ENCODE data around the gene LCN12. TPM values are rescaled to one million over a fixed set of nuclear protein-coding genes. Genes with fewer than 3 reads are reported as not detected.

Gene LCN12
- total RNA-seq, 1 donor from 2014 or later = not detected

DNA sequence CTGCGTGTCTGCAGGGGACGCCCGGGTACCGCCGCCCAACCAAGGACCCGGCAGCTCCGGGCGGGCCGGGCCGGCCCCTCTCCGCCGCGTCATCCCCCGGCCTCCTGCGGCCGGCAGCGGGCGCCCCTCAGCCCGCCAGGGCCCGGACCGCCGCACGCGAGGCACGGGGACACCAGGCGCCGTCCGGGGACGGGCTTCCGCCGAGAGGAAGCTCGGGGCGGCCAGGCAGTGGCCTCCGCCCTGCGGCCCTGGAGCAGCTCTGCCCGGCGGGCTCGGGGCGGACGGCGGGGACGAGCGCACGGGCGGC, 7.9 kb upstream of the LCN12 start:
- Histone ChIP-seq H4K20me1 (ENCODE audit: insufficient read depth, low read length) (peaks cover 36% of the 10 kb centered on the region), H3K4me1 (ENCODE audit: insufficient read depth, low read length) (peaks cover 9% of the 10 kb centered on the region), H3K79me2 (ENCODE audit: insufficient read depth, low read length) (peaks cover 47% of the 10 kb centered on the region), H3K36me3 (ENCODE audit: insufficient read depth, low read length) (no peaks in the 10 kb centered on the region), H3K4me3 (ENCODE audit: insufficient read depth, low read depth, low read length) (peak overlapping the region; percentile 80), H3K9me3 (ENCODE audit: insufficient read depth, low read depth, low read length) (no peaks in the 10 kb centered on the region), H3K4me2 (ENCODE audit: low read length) (peak overlapping the region; percentile 94), H3K27ac (ENCODE audit: low read depth, low read length) (peak overlapping the region; percentile 68), H3K27me3 (ENCODE audit: insufficient read depth, low read length) (no peaks in the 10 kb centered on the region), H2AFZ (ENCODE audit: low read depth, low read length) (peak overlapping the region; percentile 60), H3K9ac (ENCODE audit: low read length) (peak overlapping the region; percentile 87)
- Mint-ChIP-seq H3K27ac (ENCODE audit: unreplicated experiment) (no peak overlapping the region), H3K9me3 (ENCODE audit: unreplicated experiment) (no peaks in the 10 kb centered on the region), H3K4me1 (ENCODE audit: low read depth, unreplicated experiment) (no peaks in the 10 kb centered on the region), H3K27me3 (ENCODE audit: low read depth, unreplicated experiment) (no peaks in the 10 kb centered on the region), H3K36me3 (ENCODE audit: low read depth, unreplicated experiment) (no peaks in the 10 kb centered on the region), H3K4me3 (ENCODE audit: unreplicated experiment) (no peak overlapping the region)
- DNase-seq (ENCODE audit: low read depth) = peak; percentile 17
- TF ChIP-seq, protein P1, sequence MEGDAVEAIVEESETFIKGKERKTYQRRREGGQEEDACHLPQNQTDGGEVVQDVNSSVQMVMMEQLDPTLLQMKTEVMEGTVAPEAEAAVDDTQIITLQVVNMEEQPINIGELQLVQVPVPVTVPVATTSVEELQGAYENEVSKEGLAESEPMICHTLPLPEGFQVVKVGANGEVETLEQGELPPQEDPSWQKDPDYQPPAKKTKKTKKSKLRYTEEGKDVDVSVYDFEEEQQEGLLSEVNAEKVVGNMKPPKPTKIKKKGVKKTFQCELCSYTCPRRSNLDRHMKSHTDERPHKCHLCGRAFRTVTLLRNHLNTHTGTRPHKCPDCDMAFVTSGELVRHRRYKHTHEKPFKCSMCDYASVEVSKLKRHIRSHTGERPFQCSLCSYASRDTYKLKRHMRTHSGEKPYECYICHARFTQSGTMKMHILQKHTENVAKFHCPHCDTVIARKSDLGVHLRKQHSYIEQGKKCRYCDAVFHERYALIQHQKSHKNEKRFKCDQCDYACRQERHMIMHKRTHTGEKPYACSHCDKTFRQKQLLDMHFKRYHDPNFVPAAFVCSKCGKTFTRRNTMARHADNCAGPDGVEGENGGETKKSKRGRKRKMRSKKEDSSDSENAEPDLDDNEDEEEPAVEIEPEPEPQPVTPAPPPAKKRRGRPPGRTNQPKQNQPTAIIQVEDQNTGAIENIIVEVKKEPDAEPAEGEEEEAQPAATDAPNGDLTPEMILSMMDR (IDR thresholded peaks at IDR 0.05; ENCODE audit: insufficient read depth, low read depth, low read length) = no peak
- TF ChIP-seq EZH2 (IDR thresholded peaks at IDR 0.05; ENCODE audit: insufficient read depth, low read length) = no peak
- no peak for FAIRE-seq

DNA sequence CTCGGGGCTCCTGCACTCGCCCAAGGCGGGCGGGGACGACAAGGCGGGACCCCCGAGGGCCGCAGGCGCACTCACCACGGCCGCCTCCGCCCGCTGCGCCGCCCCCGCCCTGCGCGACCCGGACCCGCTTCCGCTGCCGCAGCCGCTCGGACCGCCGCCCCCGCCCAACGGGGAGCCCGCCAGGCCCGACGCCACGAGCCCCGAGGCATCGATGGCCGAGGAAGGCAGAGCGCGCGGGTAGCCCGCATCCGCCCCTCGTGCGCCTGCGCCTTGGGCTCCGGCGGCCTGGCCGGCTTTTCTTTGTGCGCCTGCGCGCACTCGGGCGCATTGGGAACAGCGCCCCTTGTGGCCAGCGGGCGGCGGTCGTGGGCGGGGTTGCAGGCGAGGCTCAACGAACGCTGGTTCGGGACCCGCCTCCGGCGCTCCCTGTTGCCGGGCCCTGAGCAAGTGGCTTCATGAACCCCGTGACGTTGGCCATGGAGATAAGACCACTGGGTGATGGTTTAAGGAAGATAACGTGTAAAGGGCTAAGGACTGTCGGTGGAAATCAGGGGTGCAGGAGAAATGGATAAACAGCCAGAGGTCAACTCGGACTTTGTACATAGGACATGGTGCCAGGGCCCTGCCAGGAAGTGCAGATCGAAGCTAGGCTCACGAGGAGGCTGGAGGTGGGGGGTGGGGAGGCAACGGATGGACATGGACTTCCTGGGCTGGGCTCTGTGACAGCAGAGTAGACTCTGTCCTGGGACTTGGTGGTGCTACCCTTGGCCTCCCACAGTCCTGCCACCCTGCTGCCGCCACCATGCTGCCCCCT, 7.3 kb upstream of the LCN12 start, which contains the start of the genes C8G and FBXW5:
TSS of gene C8G (plus strand) at position 725 of the 814 bp plus-strand sequence. CDS start at position 803, 78 bp downstream.
TSS of gene FBXW5 (minus strand) at position 220 of the 814 bp plus-strand sequence. CDS start 655 bp downstream, outside the sequence.
- DNase-seq (ENCODE audit: low read depth) (peak; percentile 73), FAIRE-seq (no peak)
- peaks cover 46% of the 10 kb centered on the region for H3K79me2 ChIP-seq (ENCODE audit: insufficient read depth, low read length)

More for the DNA sequence above, 7.3 kb upstream of the LCN12 start, which contains the start of the genes C8G and FBXW5:
- TF ChIP-seq, protein P1 (IDR thresholded peaks at IDR 0.05; ENCODE audit: insufficient read depth, low read depth, low read length) = peak; percentile 67
- TF ChIP-seq EZH2 (IDR thresholded peaks at IDR 0.05; ENCODE audit: insufficient read depth, low read length) = no peak
- no peaks in the 10 kb centered on the region for H3K9me3 ChIP-seq (ENCODE audit: insufficient read depth, low read depth, low read length)
- peaks cover 9% of the 10 kb centered on the region for H3K4me1 ChIP-seq (ENCODE audit: insufficient read depth, low read length)
- H3K27ac Mint-ChIP-seq (ENCODE audit: unreplicated experiment) = no peak within 1 kb of the TSS
- H3K36me3 Mint-ChIP-seq (ENCODE audit: low read depth, unreplicated experiment) = no peaks in the 10 kb centered on the region
- H2AFZ ChIP-seq (ENCODE audit: low read depth, low read length) = peak within 1 kb of the TSS; percentile 60
- H3K36me3 ChIP-seq (ENCODE audit: insufficient read depth, low read length) = no peaks in the 10 kb centered on the region
- H4K20me1 ChIP-seq (ENCODE audit: insufficient read depth, low read length) = peaks cover 35% of the 10 kb centered on the region
- H3K4me1 Mint-ChIP-seq (ENCODE audit: low read depth, unreplicated experiment) = no peaks in the 10 kb centered on the region
- no peaks in the 10 kb centered on the region for H3K9me3 Mint-ChIP-seq (ENCODE audit: unreplicated experiment)
- H3K27me3 ChIP-seq (ENCODE audit: insufficient read depth, low read length) = no peaks in the 10 kb centered on the region
- H3K4me2 ChIP-seq (ENCODE audit: low read length) = peak within 1 kb of the TSS; percentile 94
- H3K4me3 ChIP-seq (ENCODE audit: insufficient read depth, low read depth, low read length) = peak within 1 kb of the TSS; percentile 80
- H3K27me3 Mint-ChIP-seq (ENCODE audit: low read depth, unreplicated experiment) = no peaks in the 10 kb centered on the region
- peak within 1 kb of the TSS; percentile 68 for H3K27ac ChIP-seq (ENCODE audit: low read depth, low read length)
- H3K4me3 Mint-ChIP-seq (ENCODE audit: unreplicated experiment) = peak within 1 kb of the TSS; percentile 81
- H3K9ac ChIP-seq (ENCODE audit: low read length) = peak within 1 kb of the TSS; percentile 87

Measured in astrocyte (in vitro differentiated cells and primary cell).